Cardiac muscle cell (in vitro differentiated cells and primary cell): Measurements from ENCODE around the gene KCNMA1. TPM values are rescaled to one million over a fixed set of nuclear protein-coding genes. Genes with fewer than 3 reads are reported as not detected.

Source experiments
- DNase-seq, 2 donors: peaks; one replicate each; pipeline versions ENCODE4 v3.0.0 to v3.0.0-alpha.2; 2010 to 2017; ENCODE audit warnings: low read depth in 1 of 2, low spot score in 1 of 2
- H3K27ac ChIP-seq: fragments of 200-600 bp; sonication (generic); 2 replicates; pipeline ENCODE4 v1.5.1; 2016
- H3K27me3 ChIP-seq: fragments of 200-600 bp; sonication (generic); 2 replicates; pipeline ENCODE4 v1.6.0; 2016; ENCODE audit warnings: control low read depth
- H3K36me3 ChIP-seq: fragments of 200-600 bp; sonication (generic); 2 replicates; pipeline ENCODE4 v1.5.1; 2016; ENCODE audit warnings: control low read depth
- H3K4me1 ChIP-seq: fragments of 200-600 bp; sonication (generic); 2 replicates; pipeline ENCODE4 v1.8.1; 2017; ENCODE audit warnings: low read depth, mild to moderate bottlenecking, mixed run types
- H3K4me3 ChIP-seq: fragments of 200-600 bp; sonication (generic); 2 replicates; pipeline ENCODE4 v1.5.1; 2016; ENCODE audit warnings: mild to moderate bottlenecking
- H3K9me3 ChIP-seq: fragments of 200-600 bp; sonication (generic); 2 replicates; pipeline ENCODE4 v1.5.1; 2017; ENCODE audit warnings: low read depth, mild to moderate bottlenecking, control low read depth
- CTCF ChIP-seq: IDR thresholded peaks from 2 replicates; pipeline ENCODE4 v1.5.1; 2012; ENCODE audit warnings: low read depth, mild to moderate bottlenecking, low read length
- polyA plus RNA-seq: library from polyadenylated mRNA; unstranded; fragments of >200 nt; fragmentation: Nextera tagmentation; extraction: Ambion mirVana; gene quantifications from 2 replicates; pipeline ENCODE4 v1.2.1, GENCODE V29; 2016
- total RNA-seq: library from RNA; depleted of rRNA; stranded (reverse); fragments of >200 nt; gene quantifications from 2 replicates; pipeline ENCODE4 v1.2.3, GENCODE V29; 2016

The KCNMA1 gene
- total and polyA plus RNA-seq, 2 experiments from 2014 or later, result 1.8 to 1.9 TPM

GRCh38 chr10:76937181-76937600 lies 700.4 kb downstream of the KCNMA1 start:
- Histone ChIP-seq H3K9me3 (no peaks in the 10 kb centered on the region), H3K36me3 (no peaks in the 10 kb centered on the region), H3K27me3 (no peaks in the 10 kb centered on the region), H3K27ac (no peak overlapping the region), H3K4me1 (peaks cover 13% of the 10 kb centered on the region), H3K4me3 (no peak overlapping the region)
- no peak for DNase-seq
- no peak for TF ChIP-seq CTCF

GRCh38 chr10:76935941-76936613 lies 701.5 kb downstream of the KCNMA1 start:
- DNase-seq, result no peak
- no peaks in the 10 kb centered on the region for H3K9me3 ChIP-seq
- no peaks in the 10 kb centered on the region for H3K27me3 ChIP-seq
- no peak for TF ChIP-seq CTCF
- peaks cover 13% of the 10 kb centered on the region for H3K4me1 ChIP-seq
- H3K27ac ChIP-seq, result no peak overlapping the region
- H3K4me3 ChIP-seq, result no peak overlapping the region
- no peaks in the 10 kb centered on the region for H3K36me3 ChIP-seq

GRCh38 chr10:76928565-76928964 lies 709.0 kb downstream of the KCNMA1 start:
- TF ChIP-seq CTCF, result no peak
- H3K36me3 ChIP-seq, result no peaks in the 10 kb centered on the region
- no peak overlapping the region for H3K27ac ChIP-seq
- H3K4me3 ChIP-seq, result no peak overlapping the region
- H3K9me3 ChIP-seq, result no peaks in the 10 kb centered on the region
- DNase-seq, result no peak
- H3K4me1 ChIP-seq, result no peaks in the 10 kb centered on the region
- no peaks in the 10 kb centered on the region for H3K27me3 ChIP-seq

GRCh38 chr10:76925636-76926405 lies 711.8 kb downstream of the KCNMA1 start:
- no peak for TF ChIP-seq CTCF
- H3K9me3 ChIP-seq, result no peaks in the 10 kb centered on the region
- no peak for DNase-seq
- no peak overlapping the region for H3K27ac ChIP-seq
- H3K36me3 ChIP-seq, result no peaks in the 10 kb centered on the region
- no peak overlapping the region for H3K4me3 ChIP-seq
- no peaks in the 10 kb centered on the region for H3K27me3 ChIP-seq
- no peaks in the 10 kb centered on the region for H3K4me1 ChIP-seq

GRCh38 chr10:76922666-76923065 lies 714.9 kb downstream of the KCNMA1 start:
- H3K4me1 ChIP-seq, result no peaks in the 10 kb centered on the region
- no peaks in the 10 kb centered on the region for H3K27me3 ChIP-seq
- no peak for DNase-seq
- no peaks in the 10 kb centered on the region for H3K9me3 ChIP-seq
- H3K4me3 ChIP-seq, result no peak overlapping the region
- TF ChIP-seq CTCF, result no peak
- no peak overlapping the region for H3K27ac ChIP-seq
- H3K36me3 ChIP-seq, result no peaks in the 10 kb centered on the region
